ENCODE measurements around the gene ADCY2. TPM values are rescaled to one million over a fixed set of nuclear protein-coding genes. Genes with fewer than 3 reads are reported as not detected.

ADCY2 gene
- total and polyA plus RNA-seq, 2 of the 13 experiments (the other 11 are each of a cell fraction or from before 2014, with no cell fraction given), result not detected

DNA sequence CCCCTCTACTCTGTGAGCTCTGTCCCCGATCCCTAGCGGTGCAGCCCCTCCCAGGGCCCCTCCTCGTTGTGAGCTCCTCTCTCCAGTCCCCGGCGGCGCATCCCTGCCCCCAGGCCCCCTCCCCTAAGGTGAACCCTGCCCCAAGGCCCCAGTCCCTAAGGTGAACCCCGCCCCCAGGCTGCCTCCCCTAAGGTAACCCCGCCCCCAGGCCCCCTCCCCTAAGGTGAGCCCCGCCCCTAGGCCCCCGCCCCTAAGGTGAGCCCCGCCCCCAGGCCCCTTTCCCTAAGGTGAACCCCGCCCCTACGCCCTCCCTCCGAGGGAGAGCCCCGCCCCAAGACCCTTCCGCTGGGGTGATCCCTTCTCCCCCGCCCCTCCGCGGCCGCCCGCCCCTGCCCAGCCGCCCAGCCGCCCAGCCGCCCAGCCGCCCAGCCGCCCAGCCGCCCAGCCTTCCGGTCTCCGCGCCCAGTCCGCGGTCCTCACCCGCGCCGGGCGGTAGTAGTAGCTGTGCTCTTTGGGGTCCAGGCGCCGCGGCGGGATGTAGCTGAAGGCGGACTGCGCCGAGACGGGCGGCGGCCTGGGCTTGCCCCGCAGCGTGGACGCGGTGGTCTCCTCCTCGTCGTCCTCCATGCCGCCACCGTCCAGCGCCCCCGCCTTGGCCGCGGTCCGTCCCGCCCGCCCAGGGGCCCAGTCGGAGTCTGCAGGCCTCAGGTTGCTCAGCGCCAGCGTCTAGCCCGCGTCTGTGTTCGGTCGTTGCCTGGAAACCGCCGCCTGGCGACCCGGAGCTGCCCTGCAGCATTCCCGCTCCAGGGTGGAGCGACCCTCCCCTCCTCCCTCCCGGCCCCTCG lies 454.7 kb downstream of the ADCY2 start, which contains the start of gene CFAP90:
CFAP90 (minus strand) TSS at position 739 of the 845 bp plus-strand sequence; CDS start at position 627, 112 bp downstream.
- intact Hi-C loops (cut with micrococcal nuclease; ENCODE audit: unreplicated experiment) (no loop called here), in situ Hi-C loops (cut with HindIII; ENCODE audit: extremely low pct_ligation_motif_present, low pct_unique_long_range_greater_than_20kb) (no loop called here)
- H3K27me3 ChIP-seq (ENCODE audit: control insufficient read depth in 1 of 2, insufficient read depth in 2 of 2, low read length in 2 of 2), result peaks cover 3 to 17% of the 10 kb centered on the region in 2 experiments; a peak in 2 of 5 replicates
- peaks cover 25% of the 10 kb centered on the region for H3K4me1 ChIP-seq (ENCODE audit: insufficient read depth, low read length)
- ChIA-PET CTCF (ENCODE audit: low intra/inter-chr PET ratio, low total read pairs) (no interaction called here), POLR2A (interaction anchor here (1.3 to 3.6 kb wide), 3 partner anchors 10 to 22 kb away, joined by 4 to 18 read pairs (median 4); partner anchors contain the start of genes FASTKD3 and MTRR)
- FAIRE-seq (no peak), DNase-seq (ENCODE audit: low spot score) (peak; percentile 49), ATAC-seq (peak; percentile 92)
- peak within 1 kb of the TSS; percentile 54 to 71 (median 70) for H3K4me3 ChIP-seq (replicated peaks in 1 of 3; ENCODE audit: insufficient read depth in 1 of 3, low read depth in 2 of 3, low read length in 3 of 3)
- no peaks in the 10 kb centered on the region for H3K79me2 ChIP-seq (ENCODE audit: insufficient read depth, low read length)
- peak within 1 kb of the TSS; percentile 62; the same call in 1 of the 2 replicates for H3K9ac ChIP-seq (ENCODE audit: insufficient read depth, low read depth, low read length)
- peak within 1 kb of the TSS; percentile 90 for H3K4me2 ChIP-seq (ENCODE audit: low read depth, low read length)
- no peaks in the 10 kb centered on the region for H3K36me3 ChIP-seq (replicated peaks in 1 of 2; ENCODE audit: control insufficient read depth in 1 of 2, insufficient read depth in 2 of 2, low read length in 2 of 2)
- H2AFZ ChIP-seq (ENCODE audit: low read length), result peak within 1 kb of the TSS; percentile 12
- H3K9me3 ChIP-seq (ENCODE audit: low read length), result no peaks in the 10 kb centered on the region
- no TSS peak for BruUV-seq (replicated peaks)
- H3K27ac ChIP-seq (ENCODE audit: extremely low read length, insufficient read depth, low read length), result peak within 1 kb of the TSS; percentile 46
- no peaks in the 10 kb centered on the region for H4K20me1 ChIP-seq (ENCODE audit: insufficient read depth, low read length)
- WGBS (ENCODE audit: low lambda C conversion rate), result 0% methylated on average over 7 of the region's 76 CpGs
- TF ChIP-seq MXI1 (IDR thresholded peaks at IDR 0.05; ENCODE audit: borderline replicate concordance, low read depth, low read length) (peak; percentile 85; the same call in 2 of the 3 replicates), NR2F2 (IDR thresholded peaks at IDR 0.05; ENCODE audit: borderline replicate concordance, low read depth) (no peak), ASH2L (IDR thresholded peaks at IDR 0.05; ENCODE audit: insufficient read length, low read depth, low read length) (peak; percentile 46), ZNF607 (CRISPR knock-in tag; IDR thresholded peaks at IDR 0.05; ENCODE audit: borderline replicate concordance) (no peak), ZNF619 (CRISPR knock-in tag; IDR thresholded peaks at IDR 0.05) (no peak), MAX (IDR thresholded peaks at IDR 0.05) (peak; percentile 42; the same call in 1 of the 2 replicates), HNRNPK (IDR thresholded peaks at IDR 0.05; ENCODE audit: low read depth, low read length, poor library complexity, severe bottlenecking) (peak; percentile 62), ZFX (CRISPR knock-in tag; IDR thresholded peaks at IDR 0.05; ENCODE audit: low read depth) (peak; percentile 92), SIN3A (IDR thresholded peaks at IDR 0.05; ENCODE audit: borderline replicate concordance, low read depth, low read length) (peak; percentile 93; the same call in 1 of the 2 replicates), GMEB1 (CRISPR knock-in tag; IDR thresholded peaks at IDR 0.05; ENCODE audit: borderline replicate concordance) (no peak), MEIS2 (CRISPR knock-in tag; IDR thresholded peaks at IDR 0.05) (0 out of 2 replicates have a peak, but pooled peaks have one; percentile 40), SUZ12 (IDR thresholded peaks at IDR 0.05; ENCODE audit: low read depth, low read length) (no peak)
- TF ChIP-seq, protein P1, sequence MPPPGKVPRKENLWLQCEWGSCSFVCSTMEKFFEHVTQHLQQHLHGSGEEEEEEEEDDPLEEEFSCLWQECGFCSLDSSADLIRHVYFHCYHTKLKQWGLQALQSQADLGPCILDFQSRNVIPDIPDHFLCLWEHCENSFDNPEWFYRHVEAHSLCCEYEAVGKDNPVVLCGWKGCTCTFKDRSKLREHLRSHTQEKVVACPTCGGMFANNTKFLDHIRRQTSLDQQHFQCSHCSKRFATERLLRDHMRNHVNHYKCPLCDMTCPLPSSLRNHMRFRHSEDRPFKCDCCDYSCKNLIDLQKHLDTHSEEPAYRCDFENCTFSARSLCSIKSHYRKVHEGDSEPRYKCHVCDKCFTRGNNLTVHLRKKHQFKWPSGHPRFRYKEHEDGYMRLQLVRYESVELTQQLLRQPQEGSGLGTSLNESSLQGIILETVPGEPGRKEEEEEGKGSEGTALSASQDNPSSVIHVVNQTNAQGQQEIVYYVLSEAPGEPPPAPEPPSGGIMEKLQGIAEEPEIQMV (CRISPR knock-in tag; IDR thresholded peaks at IDR 0.05; ENCODE audit: low read depth), result 0 out of 2 replicates have a peak, but pooled peaks have one; percentile 55
- TF ChIP-seq, protein P2, sequence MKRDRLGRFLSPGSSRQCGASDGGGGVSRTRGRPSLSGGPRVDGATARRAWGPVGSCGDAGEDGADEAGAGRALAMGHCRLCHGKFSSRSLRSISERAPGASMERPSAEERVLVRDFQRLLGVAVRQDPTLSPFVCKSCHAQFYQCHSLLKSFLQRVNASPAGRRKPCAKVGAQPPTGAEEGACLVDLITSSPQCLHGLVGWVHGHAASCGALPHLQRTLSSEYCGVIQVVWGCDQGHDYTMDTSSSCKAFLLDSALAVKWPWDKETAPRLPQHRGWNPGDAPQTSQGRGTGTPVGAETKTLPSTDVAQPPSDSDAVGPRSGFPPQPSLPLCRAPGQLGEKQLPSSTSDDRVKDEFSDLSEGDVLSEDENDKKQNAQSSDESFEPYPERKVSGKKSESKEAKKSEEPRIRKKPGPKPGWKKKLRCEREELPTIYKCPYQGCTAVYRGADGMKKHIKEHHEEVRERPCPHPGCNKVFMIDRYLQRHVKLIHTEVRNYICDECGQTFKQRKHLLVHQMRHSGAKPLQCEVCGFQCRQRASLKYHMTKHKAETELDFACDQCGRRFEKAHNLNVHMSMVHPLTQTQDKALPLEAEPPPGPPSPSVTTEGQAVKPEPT (CRISPR knock-in tag; IDR thresholded peaks at IDR 0.05; ENCODE audit: low read depth), result 0 out of 2 replicates have a peak, but pooled peaks have one; percentile 21
